Subcutaneous adipose tissue (tissue), 4 donors: ENCODE measurements around the gene ARFGAP3. TPM values are rescaled to one million over a fixed set of nuclear protein-coding genes. Genes with fewer than 3 reads are reported as not detected.

Source experiments
- CTCF ChIP-seq: fragments of 450-650 bp; IDR thresholded peaks from one replicate; pipeline ENCODE4 v1.5.1; 2016; ENCODE audit warnings: low read depth, mild to moderate bottlenecking, control low read depth, antibody characterized with exemption, moderate library complexity
- total RNA-seq, 4 donors: library from RNA; depleted of rRNA; stranded (reverse); fragments of >200 nt; gene quantifications; one replicate each; pipeline ENCODE4 v1.1.0, GENCODE V29; 2016

Gene ARFGAP3
- total RNA-seq, 4 donors from 2014 or later, result 31.8 to 72.1 (median 50.8) TPM

- no peak for TF ChIP-seq CTCF
These were observed 57.3 kb downstream of the ARFGAP3 start for GRCh38 chr22:42799461-42800405.

GRCh38 chr22:42799061-42799460 is 58.0 kb downstream of the ARFGAP3 start:
- no peak for TF ChIP-seq CTCF

- no peak for TF ChIP-seq CTCF
These were observed 60.1 kb downstream of the ARFGAP3 start for GRCh38 chr22:42797011-42797410.

- TF ChIP-seq CTCF, result no peak
These were observed 61.0 kb downstream of the ARFGAP3 start for GRCh38 chr22:42796081-42796480.

GRCh38 chr22:42794551-42795510 is 62.2 kb downstream of the ARFGAP3 start:
- no peak for TF ChIP-seq CTCF

DNA sequence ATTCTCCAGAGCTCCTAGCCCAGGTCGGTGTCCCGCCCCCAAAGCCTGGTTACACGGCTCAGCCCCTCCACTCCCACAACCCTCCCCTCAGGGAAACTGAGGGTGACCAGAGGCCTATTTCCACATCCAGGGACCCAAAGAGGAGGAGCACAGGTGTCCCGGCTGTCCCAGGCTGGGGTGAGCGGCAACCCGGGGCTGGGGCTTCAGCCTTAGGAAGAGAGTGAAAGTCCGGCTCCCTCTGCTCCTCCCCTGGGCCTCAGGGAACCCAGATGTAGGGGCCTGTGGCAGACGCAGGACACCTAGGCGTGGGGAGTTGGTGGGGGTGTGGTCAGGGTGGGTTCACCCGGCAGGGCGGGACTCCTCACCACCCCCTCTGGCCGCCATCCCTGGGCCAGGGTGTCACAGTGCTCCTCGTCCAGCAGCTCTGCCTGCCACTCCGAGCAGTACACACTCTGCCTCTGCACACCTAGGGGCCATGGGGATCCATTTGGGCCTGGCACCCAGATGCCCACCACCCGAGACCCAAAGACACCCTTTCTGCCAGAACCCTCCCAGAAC is 63.1 kb downstream of the ARFGAP3 start:
- no peak for TF ChIP-seq CTCF
